HG02610 (cell line): ENCODE data around the gene TIAM2.

Experiments
- ATAC-seq: cut with Tn5 transposase; IDR thresholded peaks from one replicate; pipeline ENCODE4 v1.9.1; 2021; ENCODE audit warnings: mild to moderate bottlenecking, moderate library complexity; ENCODE audit not compliant: unreplicated experiment

The TIAM2 gene

GRCh38 chr6:155122199-155122950, 127.3 kb downstream of the TIAM2 start:
- ATAC-seq, result no peak

GRCh38 chr6:155123520-155123919, 128.4 kb downstream of the TIAM2 start:
- ATAC-seq, result no peak

GRCh38 chr6:155125906-155126305, 130.8 kb downstream of the TIAM2 start:
- ATAC-seq, result no peak

DNA sequence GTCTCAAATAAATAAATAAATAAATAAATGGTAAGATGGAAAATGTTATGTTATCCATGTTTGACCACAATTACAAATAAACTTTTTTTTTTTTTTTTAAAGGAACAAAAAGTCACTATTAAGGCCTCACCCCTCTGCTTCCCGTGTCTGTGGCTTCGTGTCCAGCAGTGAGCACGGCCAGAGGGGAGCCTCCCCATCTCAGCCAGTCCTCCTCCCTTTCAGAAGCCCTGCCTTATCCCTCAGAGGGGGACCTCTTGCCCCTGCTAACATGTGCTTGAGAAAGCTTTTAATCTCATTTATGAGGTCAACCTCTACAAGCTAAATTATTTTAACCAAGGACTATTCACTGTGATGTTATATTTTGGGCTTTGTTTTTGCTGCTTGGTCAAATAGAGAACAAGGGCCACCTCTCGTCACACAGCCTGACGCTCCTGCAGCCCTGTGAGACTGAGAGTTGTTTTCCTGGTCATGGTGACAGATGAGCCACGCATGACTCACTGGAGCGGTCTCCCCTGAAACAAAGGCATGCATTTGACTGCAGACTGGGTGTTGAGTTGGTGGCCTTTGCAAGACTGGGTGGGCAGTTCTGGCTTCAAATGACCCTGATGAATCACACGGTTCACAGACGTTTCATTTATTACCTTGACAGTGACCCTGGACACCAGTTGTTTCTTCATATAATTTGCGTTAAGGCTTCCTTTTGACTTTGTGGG, 131.8 kb downstream of the TIAM2 start:
- ATAC-seq, result no peak

DNA sequence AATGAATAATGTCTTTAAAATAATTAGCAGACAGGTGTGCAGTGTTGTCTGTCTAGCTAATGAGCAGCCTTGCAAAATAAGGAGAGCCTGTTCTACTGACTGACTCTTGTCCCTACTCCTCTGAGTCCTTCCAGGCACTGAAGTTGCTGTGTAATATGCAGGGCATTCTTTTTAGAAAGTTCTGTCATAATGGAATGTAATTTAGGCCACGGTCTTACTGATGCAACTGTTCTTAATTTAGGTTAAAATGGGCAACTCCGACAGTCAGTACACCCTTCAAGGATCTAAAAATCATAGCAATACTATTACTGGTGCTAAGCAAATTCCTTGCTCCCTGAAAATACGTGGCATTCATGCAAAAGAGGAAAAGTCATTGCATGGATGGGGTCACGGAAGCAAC, 133.9 kb downstream of the TIAM2 start:
- no peak for ATAC-seq

DNA sequence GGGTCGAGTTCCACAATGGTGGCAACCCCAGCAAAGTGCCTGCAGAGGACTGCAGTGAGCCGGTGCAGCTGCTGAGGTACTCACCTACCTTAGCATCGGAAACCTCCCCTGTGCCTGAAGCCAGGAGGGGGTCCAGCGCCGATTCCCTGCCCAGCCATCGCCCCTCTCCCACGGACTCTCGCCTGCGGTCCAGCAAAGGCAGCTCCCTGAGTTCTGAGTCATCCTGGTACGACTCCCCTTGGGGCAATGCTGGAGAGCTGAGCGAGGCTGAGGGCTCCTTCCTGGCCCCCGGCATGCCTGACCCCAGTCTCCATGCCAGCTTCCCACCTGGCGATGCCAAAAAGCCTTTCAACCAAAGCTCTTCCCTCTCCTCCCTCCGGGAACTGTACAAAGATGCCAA, 134.6 kb downstream of the TIAM2 start:
- no peak for ATAC-seq

GRCh38 chr6:155130161-155130853, 135.2 kb downstream of the TIAM2 start:
- no peak for ATAC-seq

GRCh38 chr6:155132617-155133016, 137.5 kb downstream of the TIAM2 start:
- ATAC-seq, result no peak

DNA sequence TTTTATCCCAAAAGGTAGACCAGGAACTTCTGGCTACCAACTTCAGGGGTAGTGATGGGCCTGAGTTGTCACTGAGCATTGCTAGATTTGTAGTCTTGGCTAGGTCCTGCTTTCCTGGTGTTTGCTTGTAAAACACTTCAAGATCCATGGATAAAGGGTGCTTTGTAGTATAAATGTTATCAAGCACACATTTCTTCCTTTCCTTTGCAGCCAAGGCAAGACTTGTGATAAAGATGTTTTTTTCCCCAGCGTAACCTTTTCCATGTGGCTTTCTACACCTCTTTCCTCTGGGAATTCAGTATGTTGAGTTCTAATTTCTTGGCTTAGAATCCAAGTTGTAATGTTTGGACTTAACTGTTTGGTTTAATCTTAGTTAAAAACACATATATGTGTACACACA, 145.9 kb downstream of the TIAM2 start:
- no peak for ATAC-seq

GRCh38 chr6:155141512-155141911, 146.4 kb downstream of the TIAM2 start:
- ATAC-seq, result no peak

- no peak for ATAC-seq
These were observed 147.3 kb downstream of the TIAM2 start for GRCh38 chr6:155142168-155143028.

DNA sequence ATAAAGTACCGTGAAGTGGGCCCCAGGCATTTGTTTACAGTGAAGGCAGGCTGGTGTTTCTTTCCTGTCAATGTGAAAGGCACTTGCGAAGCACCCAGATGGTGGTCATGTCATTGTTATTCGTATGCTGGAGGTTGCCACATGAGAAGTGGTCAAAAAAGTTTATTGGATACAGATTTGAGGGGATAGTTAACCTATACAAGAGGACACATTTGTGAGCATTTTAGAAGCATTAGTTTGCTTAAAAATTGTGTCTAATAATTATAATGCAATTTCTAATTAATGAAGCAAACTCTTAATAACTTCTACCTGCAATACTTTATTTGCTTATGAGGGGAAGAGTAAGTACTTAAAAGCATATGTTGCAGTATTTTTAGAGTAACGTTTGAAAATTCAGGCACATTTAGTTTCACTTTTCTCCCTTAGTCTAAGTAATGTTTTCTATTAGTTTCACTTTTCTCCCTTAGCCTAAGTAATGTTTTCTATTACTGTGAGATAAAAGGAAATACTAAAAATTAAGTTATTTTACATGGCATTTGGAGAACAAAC, 148.0 kb downstream of the TIAM2 start:
- ATAC-seq, result peak; percentile 40

GRCh38 chr6:155143578-155144106, 148.5 kb downstream of the TIAM2 start:
- ATAC-seq, result no peak

DNA sequence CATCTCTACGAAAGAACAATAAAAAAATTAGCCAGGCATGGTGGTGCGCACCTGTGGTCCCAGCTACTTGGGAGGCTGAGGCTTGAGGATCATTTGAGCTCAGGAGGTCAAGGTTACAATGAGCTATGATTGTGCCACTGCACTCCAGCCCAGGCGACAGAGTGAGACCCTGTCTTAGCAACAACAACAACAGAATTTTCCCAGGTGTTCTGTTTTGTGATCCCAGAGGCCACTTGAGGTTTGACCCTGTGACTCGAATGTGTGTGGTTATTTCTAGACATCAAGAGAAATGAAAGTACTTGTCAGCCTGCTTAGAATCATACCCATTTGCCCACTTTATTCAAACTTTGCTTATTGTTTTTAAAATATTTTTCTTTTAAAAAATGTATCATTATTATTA, 151.1 kb downstream of the TIAM2 start:
- no peak for ATAC-seq

DNA sequence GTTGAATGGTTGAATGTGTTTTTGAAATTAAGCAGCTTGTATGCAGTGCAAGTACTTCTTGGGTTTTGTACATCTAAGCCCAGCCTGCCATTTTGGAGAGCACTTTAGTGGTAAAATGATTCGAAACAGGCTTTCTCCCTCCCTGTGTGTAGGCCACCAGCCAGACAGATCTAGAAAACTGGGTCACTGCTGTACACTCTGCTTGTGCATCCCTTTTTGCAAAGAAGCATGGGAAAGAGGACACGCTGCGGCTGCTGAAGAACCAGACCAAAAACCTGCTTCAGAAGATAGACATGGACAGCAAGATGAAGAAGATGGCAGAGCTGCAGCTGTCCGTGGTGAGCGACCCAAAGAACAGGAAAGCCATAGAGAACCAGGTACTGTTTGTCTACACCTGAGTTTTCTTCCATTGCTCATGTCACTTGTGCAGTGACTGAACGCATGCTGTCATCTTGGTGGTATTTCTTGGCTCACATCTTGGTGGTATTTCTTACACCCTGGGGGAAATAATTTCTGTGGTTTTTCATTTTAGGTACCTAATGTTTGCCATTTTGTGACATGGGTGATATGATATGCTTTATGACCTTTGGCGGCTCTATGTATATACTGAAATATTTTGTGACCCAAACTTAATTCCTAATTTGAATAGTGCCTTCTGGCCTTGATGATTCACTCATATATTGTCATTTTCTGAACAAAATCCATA, 153.0 kb downstream of the TIAM2 start:
- ATAC-seq, result no peak

DNA sequence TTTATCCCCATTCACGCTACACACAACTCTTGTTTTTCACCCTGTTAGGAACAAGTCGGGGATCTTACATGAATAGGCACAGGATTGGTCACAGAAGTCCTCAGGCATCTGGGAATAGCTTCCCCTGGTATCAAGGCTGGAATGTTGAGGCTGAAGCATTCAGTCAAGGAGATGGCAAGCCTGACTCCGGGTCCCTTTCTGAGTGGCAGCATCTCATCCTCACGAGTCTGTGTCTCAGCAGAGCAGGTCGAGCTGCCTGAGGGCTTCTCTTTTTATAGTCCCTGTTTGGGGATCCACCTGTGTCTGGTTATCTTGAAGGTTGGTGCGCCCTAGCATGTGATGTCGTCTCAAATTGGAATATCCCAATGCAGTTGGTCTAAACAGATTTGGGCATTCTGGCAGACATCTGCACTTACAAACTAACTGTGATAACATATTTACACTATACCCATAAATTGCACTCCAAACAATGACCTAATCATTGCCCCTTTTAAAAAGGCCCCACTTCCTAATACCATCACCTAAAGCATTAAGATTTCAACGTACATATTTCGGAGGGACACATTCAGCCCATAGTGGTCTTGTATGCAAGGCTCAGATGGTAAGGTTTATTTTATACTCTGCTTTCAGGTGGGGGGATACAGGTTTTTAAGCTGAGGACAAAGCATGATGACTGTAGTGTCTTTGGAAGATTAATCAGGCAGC, 156.0 kb downstream of the TIAM2 start:
- no peak for ATAC-seq

DNA sequence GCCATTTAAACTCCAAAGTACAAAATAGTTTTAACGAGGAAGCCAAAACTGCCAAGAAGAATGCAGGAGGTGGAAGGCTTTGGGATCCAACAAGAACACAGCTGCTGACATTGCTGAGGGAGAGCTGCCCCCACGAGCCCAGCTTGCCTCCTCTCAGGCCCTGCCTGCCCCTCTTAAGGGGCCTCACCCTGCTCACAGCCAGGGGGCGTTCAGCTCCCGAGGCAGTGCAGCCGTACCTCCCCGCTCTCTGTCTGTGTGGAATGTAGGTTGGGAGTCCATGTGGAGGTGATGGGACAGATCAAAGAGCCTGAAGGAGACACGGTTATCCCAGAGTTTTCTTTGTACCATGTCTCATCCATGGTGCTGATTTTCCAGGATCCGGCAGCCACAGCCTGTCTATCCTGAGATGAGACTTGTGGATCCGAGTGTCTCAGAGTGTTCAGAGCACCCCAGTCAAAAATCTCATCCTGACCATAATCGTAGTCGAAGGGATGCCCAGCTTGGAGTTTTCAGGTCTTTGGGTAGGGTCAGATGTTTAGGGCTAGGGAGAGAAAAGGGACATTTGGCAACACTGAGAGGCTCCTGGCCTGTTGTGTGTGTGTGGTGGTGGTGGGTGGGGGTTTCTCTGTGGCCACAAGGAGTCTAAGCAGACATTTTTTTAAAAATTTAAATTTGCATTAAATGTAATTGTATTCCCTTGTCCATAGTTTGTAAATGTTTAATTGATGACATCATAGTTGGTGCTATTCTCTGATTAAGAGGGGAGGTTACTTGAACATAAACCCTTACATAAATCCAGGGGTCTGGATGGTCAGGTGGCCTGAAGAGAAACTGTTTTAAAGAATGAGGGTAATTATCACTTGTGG, 157.3 kb downstream of the TIAM2 start:
- no peak for ATAC-seq

- no peak for ATAC-seq
These were observed 159.2 kb downstream of the TIAM2 start for GRCh38 chr6:155154158-155154830.
